GM20431 (cell line): ENCODE measurements around the gene KDM4D.
"Not testable (repeated sequence)": the region's sequence is repeated elsewhere in the genome, so short reads cannot be mapped to it uniquely, and the experiment has no call there.

ENCODE experiments used
- in situ Hi-C: fragments of 300-500 bp; cut with MseI, MboI; formaldehyde crosslinking; loops from one replicate; pipeline ENCODE4 v1.15.0; 2020; ENCODE audit warnings: low sequenced_read_pairs; ENCODE audit not compliant: unreplicated experiment

Gene KDM4D

DNA sequence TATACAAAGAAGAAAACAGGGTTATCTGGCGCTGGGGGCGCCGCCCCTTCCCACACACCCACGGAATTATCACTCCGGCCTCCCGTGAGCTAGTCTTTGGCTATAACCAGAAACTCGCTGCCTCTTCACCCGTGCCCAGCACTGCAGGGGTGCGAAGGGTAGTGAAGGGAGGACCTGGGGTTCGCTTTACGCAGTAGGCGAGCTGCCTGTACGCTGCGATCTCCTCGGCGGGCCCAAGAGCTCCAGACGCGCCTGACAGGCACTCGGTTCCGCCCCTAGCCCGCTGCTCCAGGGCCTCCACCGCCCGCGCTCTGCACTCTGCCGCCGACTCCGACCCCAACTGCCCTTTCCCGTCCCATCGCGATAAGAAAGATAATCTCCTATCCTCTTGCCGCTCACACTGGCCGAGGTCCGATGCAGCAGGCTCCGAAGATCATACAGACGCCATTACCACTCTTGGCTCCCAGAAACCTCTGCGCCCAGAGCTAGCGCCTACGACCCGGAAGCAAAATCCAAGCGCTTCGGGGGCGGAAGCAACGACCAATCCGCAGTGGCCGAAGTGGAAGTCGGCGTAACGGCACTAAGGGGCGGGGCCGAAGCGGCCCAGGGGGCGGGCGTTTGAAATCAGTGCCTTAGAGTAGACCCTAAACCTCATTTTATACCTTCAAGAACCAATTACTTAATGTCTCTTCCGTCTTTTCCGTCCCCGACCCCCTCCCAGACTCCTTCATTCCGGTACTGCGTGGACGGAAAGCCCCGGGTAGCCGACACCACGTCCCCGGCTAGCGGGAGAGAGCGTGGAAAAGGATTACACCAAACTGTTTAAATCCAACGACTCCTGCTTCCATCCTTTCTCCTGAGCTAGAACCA, at the start of gene KDM4D, which contains the start of gene CWC15:
TSS of gene KDM4D (plus strand) at position 611 of the 870 bp plus-strand sequence. CDS start 23,664 bp downstream, outside the sequence.
TSS of gene CWC15 (minus strand) at position 458 of the 870 bp plus-strand sequence. CDS start 1,371 bp downstream, outside the sequence.
- in situ Hi-C loops = no loop called here

DNA sequence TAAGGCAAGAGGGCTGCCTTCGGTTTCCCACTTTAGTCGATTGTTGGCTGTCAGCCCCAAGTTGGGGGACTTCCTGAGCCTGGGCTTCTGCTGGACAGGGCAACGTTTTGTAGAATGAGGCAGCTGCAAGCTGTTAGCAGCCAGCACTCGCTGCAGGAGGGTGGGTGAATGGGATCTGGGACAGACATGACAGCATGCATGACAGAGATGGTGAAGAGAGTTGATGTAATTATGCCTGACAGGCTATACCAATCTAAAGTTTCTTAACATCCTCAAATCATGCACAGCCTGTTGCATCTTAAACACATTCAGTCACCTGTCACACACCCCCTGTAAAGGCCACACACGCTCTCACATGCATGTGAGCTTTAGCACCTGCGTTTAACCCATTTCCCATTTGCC, 49.3 kb upstream of the KDM4D start:
- in situ Hi-C loops = no loop called here

DNA sequence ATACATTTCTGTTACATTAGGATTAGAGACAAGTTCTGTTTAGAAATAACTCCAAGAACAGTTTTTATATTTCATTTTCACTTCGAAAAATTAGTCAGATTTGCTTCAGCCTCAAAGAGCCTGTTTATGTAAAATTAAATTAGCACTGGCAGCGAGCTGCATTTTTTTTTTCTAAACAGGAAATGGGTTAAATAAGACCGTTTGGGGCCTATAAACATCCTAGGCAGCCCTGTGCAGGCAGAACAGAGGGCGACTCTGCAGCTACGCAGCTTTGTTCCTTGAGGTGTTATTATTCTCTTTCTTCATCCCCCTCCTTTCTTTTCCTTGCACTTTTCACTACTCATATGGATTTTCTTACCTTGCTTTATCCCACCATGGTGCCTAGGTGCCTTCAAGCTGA, 48.9 kb upstream of the KDM4D start:
- in situ Hi-C loops = no loop called here

DNA sequence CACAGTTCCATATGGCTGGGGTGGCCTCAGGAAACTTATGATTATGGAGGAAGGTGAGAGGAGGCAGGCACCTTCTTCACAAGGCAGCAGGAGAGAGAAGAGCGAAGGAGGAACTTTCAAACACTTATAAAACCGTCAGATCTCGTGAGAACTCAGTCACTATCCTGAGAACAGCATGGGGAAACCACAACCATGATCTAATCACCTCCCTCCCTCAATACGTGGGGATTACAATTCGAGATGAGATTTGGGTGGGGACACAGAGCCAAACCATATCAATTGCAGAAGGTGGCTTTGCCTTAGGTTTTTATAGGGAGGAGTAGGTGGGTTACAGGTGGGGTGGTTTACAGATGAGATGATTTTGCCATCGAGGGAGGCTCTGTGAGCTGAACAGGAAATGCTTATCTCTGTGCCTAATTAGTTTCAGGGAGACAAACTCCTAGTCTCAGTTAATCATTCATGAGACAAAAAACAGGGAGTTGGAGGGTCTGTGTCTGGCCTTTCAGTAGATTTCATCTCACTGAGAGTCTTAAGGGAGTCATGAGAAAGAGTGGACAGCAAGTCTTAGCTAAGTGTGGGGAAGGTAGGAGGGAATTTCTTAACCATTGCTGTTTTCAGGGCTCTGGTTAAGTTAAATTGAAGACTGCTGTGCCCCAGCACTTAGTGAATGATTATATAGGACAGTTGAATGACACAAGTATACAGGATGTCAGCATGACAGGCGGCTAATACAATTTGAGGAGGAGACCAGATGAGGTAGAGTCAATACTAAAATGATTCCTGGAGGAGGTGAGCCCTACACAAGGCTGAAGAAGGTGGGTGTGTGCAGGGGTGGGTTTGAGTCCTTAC, 47.9 kb upstream of the KDM4D start:
- in situ Hi-C loops = no loop called here

DNA sequence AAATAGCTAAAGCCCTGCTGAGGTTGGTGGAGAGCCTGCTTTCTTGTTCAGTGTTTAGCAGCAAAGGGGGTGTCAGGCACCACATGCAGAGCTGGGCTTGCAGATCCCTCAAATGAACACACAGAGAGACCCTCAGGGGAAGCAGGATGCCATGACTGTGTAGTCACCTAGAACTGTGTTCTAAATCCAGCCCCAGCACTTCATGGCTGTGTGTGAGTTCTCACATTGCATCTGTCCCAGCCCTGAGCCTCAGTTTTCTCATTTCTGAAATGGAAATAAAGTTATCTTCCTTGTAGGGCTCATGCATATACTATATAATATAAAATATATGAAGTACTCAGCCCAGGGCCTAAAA, 47.3 kb upstream of the KDM4D start:
- in situ Hi-C loops = no loop called here

DNA sequence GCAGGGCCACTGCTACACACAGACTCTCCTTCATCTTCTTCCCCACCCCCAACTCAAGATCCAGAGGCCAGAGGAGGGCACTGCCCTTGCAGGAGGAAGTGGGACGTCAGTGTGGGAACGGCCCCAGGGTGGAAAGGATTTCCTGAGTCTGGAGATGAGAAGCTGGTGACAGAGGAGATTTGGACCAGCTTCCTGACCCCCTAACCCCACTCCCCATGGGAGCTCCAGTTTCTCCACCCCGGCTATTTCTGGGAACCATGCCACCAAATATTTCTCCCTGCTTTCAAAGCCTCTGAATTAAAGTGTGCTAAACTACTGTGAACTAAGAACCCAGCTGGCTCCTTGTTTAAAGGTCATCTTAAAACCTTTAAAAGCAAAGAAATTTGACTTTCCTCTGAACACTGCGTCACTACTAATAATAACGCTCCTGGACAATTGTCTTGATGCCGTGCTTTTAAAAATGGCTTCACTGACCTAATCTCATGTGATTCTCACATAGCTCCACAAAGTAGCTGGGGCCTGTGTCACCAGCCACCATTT, 46.7 kb upstream of the KDM4D start:
- in situ Hi-C loops = no loop called here

DNA sequence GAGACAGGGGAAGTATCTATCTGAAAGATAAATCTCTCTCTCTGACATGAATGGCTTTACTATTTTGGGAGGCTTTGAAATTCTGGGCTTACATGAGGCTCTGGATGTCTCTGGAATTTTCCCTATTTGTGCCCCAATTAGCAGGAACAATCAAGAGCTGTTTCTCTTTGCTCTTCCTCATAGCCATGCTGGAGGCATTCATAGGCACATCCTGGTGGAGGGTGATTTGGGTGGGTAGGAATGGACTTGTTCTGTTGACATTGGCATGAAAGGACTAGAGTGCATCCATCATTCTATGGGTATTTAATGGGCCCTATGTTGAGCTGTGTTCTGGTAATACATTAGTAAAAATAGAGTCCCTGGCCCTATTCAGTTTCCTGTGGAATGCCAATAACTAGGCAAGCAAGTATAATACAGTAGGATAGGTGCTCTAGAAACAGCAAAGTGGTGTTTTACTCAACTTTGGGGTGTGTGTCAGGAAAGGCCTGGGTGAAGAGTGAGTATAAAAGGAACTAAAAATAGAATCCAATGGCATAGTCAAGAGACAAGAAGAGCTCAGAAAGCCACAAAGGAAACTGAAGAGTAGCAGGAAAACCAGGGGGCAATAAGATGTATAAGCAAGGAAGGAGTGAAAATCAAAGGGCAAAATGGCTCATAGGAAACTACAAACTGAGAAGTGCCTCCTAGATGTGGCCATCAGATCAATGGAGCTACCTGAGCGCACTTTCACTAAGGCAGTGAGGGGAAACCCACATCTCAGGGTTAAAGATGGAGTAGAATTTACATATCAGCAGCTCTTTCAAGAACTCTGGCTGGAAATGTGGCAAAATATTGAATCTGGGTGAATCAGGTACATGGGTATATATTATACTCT, 45.2 kb upstream of the KDM4D start:
- in situ Hi-C loops = no loop called here

DNA sequence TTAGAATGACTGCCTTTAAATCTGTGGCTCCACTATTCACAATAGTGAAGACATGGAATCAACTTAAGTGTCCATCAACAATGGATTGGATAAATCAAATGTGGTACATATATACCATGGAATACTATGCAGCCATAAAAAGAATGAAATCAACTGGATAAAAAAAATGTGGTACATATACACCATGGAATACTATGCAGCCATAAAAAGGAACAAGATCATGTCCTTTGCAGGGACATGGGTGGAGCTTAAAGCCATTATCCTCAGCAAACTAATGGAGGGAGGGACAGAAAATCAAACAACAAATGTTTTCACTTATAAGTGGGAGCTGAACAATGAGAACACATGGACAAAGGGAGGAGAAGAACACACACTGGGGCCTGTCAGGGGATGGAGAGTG, 41.4 kb upstream of the KDM4D start:
- in situ Hi-C loops = not testable (repeated sequence)

DNA sequence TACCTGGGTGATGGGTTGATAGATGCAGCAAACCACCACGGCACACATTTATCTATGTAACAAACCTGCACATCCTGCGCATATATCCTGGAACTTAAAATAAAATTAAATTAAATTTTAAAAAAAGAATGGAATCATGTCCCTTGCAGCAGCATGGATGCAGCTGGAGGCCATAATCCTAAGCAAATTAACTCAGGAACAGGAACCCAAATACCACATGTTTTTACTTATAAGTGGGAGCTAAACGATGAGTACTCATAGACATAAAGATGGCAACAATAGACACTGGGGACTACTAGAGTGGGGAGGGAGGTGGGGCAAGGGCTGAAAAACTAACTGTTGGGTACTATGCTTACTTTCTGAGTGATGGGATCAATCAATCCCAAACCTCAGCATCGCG, 41.0 kb upstream of the KDM4D start:
- in situ Hi-C loops = no loop called here

DNA sequence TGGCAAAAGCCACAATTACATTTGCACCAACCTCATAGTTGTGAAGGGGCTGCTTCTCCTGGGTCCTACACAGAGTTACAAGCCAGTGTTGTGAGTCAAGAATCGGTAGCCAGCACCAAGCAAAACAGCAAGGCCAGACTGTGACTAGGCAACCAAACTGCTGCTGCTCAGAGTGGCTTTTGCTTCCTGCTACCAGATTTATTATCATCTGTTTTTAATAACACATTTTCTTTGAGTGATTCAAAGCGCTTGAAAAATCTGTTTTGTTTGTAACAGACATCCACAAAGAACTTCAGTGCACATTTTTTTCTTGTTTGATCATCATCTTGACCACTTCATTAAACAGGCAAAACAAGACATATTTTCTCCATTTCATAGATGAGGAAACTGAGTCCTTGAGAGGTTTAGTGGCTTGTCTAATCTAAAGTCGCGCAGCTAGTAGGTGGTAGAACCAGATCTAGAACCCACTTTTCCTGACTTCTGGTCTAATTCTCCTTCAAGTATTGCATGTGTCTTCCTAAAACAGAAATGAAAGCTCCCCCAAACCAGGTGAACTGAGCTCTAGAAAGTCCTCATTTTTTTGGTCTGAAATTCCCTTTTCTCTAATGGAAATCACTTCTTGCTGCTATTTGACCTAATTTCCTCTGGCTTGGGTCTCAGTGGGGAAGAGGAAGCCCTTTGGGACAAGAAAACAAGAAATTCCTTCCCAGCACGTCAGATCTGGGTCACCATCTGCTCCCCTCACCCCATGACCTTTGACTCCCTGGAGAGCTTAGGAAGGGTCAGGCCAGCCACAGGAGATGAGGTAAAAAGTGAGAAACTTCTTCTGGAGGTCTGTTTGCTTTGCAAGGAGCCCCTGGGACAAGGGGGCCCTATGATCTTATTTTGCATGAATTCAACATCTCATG, 40.0 kb upstream of the KDM4D start:
- in situ Hi-C loops = no loop called here

DNA sequence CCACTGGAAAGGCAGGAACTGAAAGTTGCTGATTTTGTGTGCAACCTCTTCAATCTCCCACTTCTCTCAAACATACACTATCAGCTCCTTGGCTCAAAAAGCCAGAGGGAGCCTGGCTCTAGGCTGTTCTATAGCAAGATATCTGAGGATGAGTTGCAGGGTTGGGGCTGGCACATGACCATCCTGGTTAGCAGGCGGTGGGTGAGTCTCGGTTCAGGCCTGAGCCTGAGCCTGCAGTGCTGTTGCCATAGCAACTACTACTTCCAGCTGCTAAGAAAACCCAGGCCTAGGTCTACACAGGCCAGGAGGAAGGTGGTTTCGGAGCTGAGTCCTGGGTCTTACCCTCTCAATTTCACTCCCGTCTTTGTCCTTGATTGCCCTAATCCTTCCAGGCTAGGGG, 39.1 kb upstream of the KDM4D start:
- in situ Hi-C loops = no loop called here

DNA sequence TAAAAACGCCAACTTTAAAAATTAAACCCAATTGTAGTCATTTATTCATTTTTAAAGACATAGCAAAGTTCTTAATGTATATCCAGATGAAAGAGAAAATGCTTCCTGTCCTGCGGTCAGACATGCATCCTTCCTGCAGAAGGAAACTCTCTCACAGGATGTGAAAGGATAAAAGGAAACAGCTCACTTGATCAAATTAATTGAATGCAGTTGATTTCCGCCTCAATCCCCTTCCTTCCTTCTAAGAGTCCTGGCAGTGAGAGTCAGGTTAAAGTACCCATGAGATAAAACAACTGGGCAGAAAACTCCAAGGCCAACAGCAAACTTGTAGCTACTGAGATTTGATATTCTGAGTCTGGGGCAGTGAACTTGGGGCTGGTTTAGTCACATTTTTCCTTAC, 38.7 kb upstream of the KDM4D start:
- in situ Hi-C loops = no loop called here

DNA sequence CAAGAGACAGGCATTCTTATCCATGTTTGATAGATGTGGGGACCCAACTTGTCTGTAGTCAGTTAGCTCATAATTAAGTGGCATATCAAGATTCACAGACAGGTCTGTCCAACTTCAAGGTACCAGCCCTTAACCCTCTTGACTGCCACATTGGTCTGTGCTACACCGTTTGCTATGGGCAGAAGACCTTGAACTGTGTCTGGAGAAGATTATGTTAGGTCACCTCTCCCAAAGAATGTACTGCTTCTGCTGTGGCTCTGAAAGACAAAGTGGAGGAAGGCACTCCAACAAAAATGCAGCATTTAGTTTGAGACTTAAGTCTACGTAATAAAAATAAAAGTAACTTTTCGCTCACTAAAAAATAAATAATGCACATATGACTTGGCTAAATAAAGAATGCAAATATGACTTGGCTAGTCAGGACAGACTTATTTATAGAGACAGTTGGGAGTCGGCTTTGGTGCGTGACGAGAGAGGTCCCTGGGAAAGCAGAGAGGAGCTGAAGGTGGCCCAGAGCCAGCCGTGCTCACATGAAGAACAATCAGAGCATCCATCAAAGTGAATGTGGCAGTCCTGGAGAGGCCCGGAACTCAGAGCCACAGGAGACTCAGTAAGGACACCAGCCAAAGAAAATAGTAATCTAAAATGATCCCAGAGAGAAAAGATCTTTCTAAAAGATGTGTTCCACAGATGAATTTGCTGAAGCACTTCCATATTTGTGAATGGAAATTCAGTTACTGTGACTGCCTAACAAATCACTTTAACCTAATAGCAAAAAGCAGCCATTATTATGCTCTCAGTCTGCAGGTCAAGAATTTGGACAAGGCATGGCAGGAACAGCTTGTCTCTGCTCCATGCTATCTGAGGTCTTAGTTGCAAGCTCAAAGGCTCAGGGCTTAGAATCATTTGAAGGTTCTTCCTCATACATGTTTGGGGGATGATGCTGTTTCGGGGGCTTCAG, 35.1 kb upstream of the KDM4D start:
- in situ Hi-C loops = no loop called here

DNA sequence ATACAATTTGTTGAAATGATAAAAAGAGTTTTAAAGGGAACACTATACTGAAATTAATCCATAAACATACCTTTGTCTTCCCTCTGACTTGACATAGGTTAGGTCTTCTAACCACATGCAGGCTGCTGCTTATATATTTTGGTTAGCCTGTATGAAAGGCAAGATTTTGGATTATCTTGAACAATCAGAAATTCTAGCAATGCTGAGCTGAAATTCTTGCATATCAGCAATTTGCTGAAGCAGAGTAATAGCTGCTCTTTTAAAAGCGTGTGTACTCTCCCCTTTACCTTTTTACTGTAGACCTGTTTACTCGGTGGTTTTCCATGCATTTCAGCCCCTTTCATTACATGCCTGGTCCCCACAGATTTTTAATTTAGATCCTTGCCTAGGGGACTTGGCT, 34.2 kb upstream of the KDM4D start:
- in situ Hi-C loops = no loop called here

DNA sequence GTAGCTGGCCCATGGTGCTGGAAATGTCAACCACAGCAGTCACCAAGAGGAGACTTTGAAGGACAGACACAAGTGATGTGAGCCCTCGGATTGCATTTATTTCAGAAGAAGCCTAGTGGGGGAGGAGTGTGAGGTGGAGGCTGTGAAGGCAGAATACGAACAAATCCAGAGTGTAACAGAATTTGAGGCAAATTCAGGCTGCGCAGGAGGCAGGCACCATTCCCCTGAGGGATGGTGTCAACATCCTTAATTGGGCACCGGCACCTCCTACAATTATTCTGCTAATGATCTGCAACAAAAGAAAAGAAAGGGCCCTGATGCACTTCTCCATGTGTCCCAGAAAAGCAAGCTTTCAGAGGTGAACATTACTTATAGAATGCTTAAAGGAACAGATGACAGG, 32.4 kb upstream of the KDM4D start:
- in situ Hi-C loops = no loop called here

DNA sequence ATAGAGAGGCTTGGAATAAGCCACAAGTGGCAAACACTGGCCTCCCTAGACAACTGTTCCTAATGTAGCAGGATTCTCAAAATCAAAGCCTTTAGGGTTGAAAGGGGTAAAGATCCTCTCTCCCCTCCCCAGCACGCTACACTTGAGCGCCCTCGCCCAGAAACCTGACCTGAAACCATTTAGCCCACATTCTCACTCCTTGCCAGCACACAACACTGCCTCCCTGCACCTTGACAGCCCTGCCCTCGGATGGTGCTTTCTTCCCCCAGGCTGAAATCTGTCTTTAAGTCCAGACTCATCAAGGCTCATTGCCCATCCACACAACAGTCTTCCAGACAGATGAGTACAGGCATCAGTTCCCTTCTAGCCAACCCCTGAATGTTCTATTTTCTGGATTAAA, 26.7 kb upstream of the KDM4D start:
- in situ Hi-C loops = no loop called here

DNA sequence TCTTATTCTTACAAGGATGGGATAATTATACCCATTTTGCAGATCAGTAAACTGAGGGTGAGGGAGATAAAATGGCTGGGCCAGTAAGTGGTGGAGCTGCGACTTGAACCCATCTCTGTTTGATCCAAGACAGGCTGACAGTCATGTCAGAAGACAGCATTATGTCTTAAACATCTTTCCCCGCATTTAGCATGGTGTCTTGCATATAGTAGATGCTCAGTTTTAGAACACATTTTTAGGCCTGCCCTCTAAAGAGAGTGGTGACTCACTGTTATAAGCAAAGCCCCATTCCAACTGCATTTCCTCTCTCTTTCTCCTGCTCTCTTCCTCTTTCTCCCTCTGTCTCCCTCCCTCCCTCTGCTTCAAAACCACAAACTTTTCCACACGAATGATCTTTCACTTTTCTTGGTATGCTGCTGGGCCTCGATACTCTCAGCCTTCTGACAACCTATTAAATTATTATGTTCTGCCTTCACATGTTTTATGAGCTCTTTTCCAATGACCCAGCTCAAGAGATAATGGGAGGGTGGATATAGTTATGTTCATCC, 25.4 kb upstream of the KDM4D start:
- in situ Hi-C loops = no loop called here

DNA sequence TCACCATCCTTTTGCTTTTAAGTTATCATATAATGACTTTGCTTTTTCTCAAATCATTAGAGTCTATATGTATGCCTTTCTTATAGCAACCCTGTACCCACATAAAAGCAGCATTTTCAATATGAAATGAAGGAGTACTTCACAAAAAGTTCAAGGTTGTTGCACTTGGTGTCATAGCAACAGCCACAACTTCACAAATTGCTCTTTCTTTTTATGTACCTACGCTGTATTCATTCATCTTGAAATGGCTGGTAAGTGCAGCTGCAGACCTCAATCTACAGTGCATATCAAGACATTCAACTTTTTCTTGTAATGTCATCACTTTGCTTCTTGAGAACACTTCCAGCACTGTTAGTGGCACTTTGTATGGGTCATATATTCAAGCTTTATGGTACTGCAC, 18.8 kb upstream of the KDM4D start:
- in situ Hi-C loops = no loop called here
